Activated CD4-positive, alpha-beta T cell treated with anti-CD3 and anti-CD28 coated beads, Interleukin-2, Interleukin-6, amounts not matched to agents 100 ng/mL and 50 ng/mL, durations not matched to agents 16 hours and 8 hours (primary cell): ENCODE data around the gene SPCS1.
A peak's percentile ranks its signal among the peaks of the same experiment; 100 is the strongest.
"Not testable (repeated sequence)": the region's sequence is repeated elsewhere in the genome, so short reads cannot be mapped to it uniquely, and the experiment has no call there.

Experiments
- DNase-seq: peaks from one replicate; pipeline ENCODE4 v3.0.0-alpha.2; 2020

SPCS1 gene

GRCh38 chr3:52695798-52696671 is 9.9 kb upstream of the SPCS1 start:
- DNase-seq, result no peak

- DNase-seq, result no peak
These were observed 8.9 kb upstream of the SPCS1 start for GRCh38 chr3:52696830-52697631.

DNA sequence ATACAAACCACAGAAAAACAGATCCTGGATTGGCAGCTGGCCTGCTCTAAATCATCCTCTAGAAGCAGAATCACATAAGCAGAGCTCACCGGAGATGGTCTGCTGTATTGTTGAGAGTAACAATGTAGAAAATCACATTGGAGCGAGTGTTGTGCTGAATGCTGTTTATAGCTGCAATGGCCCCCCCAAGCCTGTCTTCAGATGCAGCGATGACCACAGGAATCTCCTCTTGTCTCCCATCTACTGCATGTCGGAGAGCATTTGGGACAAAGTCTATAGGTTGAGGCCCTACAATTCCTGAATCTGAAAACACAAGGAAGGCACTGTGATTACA is 8.3 kb upstream of the SPCS1 start:
- DNase-seq, result no peak

DNA sequence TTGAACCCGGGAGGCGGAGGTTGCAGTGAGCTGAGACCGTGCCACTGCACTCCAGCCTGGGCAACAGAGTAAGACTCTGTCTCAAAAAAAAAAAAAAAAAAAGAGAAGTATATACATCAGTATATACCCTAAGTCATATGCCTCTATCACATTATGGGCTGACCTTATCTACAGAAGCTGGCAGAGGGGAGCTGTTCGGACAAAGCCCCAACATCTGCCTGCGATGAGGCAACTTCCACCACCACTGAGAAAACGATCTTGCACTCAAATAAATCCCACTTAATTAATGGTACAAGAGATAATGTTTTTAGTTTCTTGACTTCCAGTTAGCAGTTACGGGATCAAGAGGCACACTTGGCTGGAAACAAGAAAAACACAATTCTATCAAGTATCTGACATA is 2.6 kb upstream of the SPCS1 start:
- no peak for DNase-seq

GRCh38 chr3:52704611-52705437 is 1.1 kb upstream of the SPCS1 start:
- peak; percentile 30 for DNase-seq

DNA sequence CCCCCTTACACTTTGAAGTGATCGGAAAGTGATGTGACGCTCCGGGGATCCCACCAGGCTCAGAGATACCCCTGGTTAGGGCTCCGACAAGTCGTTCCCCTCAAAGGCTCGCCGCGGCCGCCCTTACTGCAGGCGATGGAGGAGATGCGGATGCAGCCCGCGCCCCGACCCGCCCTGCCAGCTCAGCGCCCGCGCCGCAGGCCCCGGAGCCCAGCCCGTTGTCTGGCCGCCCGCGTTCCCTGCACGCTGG is 543 bp upstream of the SPCS1 start:
- no peak for DNase-seq

GRCh38 chr3:52707585-52707984 is 1.7 kb downstream of the SPCS1 start:
- DNase-seq, result no peak

DNA sequence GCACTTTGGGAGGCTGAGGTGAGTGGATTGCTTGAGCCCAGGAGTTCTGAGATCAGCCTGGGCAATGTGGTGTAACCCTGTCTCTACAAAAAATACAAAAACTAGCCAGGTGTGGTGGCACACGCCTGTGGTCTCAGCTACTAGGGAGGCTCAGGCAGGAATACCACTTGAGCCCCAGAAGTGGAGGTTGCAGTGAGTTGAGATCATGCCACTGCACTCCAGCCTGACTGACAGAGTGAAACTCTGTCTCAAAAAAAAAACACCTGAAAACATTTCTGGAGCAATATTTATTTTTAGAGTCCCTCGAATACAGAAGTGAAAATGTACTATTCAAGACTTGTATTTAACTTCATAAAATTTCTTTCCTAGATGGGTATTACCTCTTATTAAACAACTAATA is 4.6 kb downstream of the SPCS1 start:
- DNase-seq, result no peak

DNA sequence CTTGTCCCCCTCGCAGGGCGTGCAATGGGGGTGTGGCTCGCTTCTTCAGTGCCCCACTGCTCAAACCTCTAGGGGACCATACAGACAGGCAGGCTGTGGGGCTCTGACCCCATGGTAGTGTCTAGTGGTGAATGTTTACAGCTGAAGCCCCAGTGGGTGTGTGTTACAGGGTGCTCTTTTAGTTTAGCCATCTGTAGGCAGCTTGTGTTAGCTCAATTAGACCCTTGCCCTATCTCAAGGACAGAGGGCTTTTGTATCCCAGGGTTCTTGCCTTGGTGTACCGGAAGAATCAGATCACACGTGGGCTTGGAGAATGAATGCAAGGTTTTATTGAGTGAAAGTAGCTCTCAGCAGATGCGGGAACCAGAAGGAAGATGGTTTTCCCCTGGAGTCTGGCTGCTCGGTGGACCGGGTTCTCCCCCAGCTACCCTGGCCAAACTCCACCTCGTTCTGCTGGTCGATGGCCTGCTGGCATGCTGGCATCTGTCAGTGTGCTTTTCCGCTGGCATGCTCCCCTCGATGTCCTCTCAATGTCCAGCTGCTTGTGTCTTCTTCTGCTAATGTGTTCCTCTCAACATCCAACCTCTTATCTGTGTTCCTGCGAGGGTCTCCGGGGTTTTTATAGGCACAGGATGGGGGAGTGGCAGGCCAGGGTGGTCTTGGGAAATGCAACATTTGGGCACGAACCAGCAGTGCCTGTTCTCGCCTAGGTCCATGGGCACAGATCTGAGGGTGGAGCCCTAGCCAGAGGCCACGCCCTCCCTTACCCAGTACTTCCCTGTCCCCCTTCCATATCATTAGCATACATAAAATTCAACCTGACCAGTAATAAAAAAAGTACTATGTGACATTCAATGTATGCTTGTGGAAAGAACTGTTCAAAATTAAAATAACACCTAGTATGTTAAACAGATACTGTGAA is 6.6 kb downstream of the SPCS1 start:
- DNase-seq, result no peak

GRCh38 chr3:52714335-52715302 is 8.7 kb downstream of the SPCS1 start:
- no peak for DNase-seq

DNA sequence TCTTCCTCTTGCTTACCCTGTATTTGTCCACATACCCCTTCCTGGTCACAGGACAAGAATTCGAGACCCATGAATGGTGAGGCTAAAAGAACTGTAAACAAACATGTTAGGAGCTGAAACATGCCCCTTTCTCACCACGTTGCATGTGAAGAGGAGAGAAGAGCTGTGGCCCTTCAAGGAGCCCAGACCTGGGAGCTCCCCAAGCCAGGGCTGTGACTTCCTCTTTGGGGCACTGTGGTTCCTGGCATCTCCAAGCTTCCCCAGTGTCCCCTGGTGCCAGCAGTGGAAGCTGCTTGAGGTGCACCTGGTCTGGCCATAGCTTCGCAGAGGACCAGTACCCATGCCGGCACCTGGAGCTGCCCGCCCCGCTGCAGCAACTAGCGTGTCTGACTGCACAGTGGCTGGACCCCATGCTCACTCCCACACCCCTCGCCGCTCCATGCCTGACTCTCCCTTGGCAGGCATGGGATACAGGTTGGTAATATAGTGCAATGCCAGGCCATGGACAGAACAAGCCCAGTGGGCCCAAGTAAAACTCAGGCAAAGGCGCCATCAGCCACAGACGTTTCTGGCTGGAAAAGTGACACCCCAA is 9.9 kb downstream of the SPCS1 start:
- no peak for DNase-seq

DNA sequence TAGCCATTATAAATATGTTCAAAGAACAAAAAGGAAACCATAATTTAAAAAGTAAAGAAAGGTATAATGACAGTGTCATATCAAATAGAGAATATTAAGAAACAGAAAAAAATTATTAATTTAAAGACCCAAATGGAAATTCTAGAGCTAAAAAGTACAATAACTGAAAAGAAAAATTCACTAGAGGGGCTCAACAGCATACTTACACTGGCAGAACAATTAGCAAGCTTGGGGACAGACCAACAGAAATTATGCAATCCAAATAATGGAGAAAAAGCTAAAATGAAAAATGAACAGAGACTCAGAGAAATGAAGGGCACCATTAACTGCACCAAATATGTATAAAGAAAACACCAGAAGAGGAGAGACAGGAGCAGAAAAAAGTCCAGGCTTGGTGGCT is 13.7 kb downstream of the SPCS1 start:
- DNase-seq, result no peak

GRCh38 chr3:52721002-52721729 is 15.3 kb downstream of the SPCS1 start:
- DNase-seq, result peak; percentile 32

DNA sequence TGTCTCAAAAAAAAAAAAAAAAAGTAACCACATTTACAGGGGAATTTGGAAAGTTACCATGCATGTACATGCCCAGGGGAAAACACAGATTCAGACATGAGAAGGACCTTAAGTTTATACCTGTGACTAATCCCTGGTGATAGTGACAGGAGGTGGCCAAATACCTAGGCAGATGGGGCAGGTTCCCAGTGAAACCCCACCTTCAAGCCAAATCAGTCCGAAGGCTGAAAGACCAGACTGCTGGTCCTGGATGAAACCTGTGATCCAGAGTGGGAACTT is 15.8 kb downstream of the SPCS1 start:
- no peak for DNase-seq

- DNase-seq, result no peak
These were observed 16.6 kb downstream of the SPCS1 start for GRCh38 chr3:52722491-52722890.

- DNase-seq, result no peak
These were observed 18.0 kb downstream of the SPCS1 start for GRCh38 chr3:52723935-52724334.

DNA sequence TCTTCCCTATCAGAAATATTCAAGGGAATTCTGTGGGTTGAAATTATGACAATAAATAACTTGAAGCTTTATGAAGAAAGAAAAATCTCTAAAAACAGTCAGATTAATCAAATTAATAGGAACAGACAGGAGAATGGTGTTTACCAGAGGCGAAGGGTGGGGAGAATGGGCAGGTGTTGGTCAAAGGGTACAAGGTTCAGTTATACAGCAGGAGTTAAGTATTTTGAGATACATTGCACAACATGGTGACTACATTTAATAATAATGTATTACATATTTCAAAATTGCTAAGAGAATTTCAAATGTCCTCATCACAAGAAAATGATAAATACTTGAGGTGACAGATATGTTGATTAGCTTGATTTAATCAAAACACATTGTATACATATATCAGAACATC is 18.6 kb downstream of the SPCS1 start:
- DNase-seq, result no peak

DNA sequence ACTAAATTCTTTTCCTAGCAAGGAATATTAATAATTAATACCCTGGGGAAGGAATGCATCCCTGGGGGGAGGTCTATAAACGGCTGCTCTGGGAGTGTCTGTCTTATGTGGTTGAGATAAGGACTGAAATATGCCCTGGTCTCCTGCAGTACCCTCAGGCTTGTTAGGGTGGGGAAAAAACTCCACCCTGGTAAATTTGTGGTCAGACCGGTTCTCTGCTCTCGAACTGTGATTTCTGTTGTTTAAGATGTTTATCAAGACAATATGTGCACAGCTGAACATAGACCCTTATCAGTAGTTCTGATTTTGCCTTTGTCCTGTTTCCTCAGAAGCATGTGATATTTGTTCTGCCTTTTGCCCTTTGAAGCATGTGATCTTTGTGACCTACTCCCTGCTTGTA is 22.8 kb downstream of the SPCS1 start:
- not testable (repeated sequence) for DNase-seq

DNA sequence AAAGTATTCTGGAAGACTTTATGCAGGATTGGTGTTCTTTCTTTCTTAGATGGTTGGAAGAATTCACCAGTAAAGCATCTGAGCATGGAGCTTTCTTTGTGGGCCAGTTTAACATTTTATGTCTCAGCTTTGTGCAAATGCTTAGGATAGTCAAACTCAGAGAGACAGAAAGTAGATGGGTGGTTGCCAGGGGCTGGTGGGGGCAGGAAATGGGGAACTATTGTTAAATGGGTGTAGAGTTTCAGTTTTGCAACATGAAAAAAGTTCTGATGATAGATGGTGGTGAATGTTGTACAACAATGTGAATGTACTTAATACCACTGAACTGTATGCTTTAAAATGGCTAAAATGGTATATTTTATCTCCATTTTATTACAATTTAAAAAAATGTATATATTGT is 24.8 kb downstream of the SPCS1 start:
- DNase-seq, result no peak

DNA sequence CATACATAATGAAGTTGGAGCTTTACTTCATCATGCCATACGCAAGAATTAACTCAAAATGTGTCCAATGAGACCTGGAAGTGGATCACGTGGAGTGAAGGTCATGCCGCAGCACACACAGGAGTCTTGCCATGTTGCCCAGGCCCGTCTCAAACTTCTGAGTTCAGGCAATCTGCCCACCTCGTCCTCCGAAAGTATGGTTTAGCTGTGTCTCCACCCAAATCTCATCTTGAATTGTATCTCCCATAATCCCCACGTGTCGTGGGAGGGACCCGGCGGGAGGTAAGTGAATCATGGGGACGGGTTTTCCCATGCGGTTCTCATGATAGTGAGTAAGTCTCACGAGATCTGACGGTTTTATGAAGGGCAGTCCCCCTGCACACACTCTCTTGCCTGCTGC is 25.7 kb downstream of the SPCS1 start:
- no peak for DNase-seq
